ENCODE results near the gene NOTCH3. TPM values are rescaled to one million over a fixed set of nuclear protein-coding genes. Genes with fewer than 3 reads are reported as not detected.

NOTCH3 gene
- total RNA-seq, 2 donors from 2014 or later = 0.02 TPM

DNA sequence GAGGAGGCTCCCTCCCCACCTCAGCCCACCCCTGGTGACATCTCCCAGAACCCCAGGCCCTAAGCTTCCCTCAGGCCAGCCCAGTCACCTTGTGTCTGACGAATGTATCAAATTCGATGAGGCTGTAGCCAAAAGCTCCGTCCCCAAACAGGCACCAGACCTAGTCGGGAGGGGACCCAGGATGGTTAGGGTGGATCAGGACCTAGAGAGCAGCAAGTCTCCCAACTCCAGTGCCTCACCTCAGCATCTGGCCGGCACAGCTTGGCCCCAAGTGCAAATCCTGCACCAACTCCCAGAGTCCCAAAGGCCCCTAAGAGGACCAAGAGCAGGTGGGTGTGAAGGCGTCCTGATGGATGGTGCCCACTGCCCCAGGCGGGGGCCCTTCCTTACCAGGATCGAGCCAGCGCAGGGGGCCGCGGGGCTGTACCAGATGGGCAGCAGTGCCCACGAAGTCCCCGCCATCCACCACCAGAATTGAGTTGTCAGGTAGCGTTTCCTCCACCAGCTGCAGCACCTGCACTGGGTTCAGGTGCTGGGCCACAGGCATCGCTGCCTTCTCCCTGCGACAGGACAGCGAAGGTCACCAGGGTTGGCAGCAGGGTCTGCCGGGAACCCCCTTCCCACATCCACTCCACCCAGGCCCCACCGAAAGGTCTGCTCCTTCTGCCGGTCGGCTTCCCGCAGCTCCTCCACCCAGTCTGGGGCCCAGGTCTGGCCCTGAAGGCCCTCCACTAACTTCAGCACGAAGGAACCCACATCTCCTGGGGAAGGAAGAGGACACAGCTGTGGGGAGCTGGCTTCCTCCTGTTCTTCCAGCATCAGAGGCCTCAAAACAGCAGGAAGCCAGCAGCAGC, 84.8 kb downstream of the NOTCH3 start:
- Mint-ChIP-seq H3K27ac (no peak overlapping the region), H3K27me3 (ENCODE audit: low read depth) (no peaks in the 10 kb centered on the region), H3K9me3 (no peaks in the 10 kb centered on the region), H3K36me3 (ENCODE audit: insufficient read depth in 2 of 2) (peaks cover 5 to 19% of the 10 kb centered on the region in 2 donors), H3K4me1 (ENCODE audit: low read depth) (no peaks in the 10 kb centered on the region), H3K4me3 (no peak overlapping the region)
- DNase-seq = no peak
- ATAC-seq (replicated peaks in 1 of 2) = no peak

DNA sequence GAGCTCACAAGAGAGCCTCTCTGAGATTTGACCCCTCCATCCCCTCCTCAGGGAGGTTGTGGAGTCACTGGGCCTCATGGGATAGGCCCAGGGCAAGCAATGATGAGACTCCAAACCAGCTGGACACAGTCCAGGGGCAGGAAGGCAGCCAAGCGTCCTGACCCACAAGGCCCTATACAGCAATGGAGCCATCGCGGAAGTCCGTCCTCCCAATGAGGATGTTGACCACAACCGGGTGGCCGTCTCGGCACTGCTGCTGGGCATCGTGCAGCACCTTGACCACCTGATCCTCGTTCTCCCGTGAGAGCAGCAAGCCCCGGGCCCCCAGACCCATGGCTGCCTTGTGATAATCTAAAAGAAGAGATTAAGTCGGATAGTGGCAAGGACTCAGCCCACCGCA, 85.7 kb downstream of the NOTCH3 start:
- no peak for ATAC-seq (replicated peaks in 1 of 2)
- H3K9me3 Mint-ChIP-seq = no peaks in the 10 kb centered on the region

DNA sequence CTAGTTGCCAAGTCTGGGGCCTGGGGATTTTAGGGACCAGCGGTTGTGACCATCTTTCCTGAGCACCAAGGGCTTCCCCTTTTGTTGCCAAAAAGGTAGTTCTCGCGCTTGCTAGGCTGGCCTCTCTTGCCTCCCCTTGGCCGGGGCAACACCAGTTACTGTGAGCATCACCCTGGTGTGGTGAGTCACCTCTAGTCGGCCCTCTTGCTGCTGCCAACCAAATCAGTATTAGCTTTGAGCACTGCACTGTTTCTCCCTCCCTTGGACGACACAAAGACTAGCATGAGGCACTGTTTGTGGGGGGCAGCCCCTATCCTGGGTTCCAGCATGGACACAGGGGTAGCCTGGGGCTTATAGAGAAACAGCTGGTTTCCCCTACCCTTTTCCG, 86.6 kb downstream of the NOTCH3 start:
- no peak for DNase-seq
- Mint-ChIP-seq H3K4me1 (ENCODE audit: low read depth) (no peaks in the 10 kb centered on the region), H3K27ac (no peak overlapping the region), H3K9me3 (no peaks in the 10 kb centered on the region), H3K4me3 (no peak overlapping the region), H3K36me3 (ENCODE audit: insufficient read depth in 2 of 2) (peaks cover 1 to 8% of the 10 kb centered on the region in 2 donors), H3K27me3 (ENCODE audit: low read depth) (no peaks in the 10 kb centered on the region)
- ATAC-seq (replicated peaks in 1 of 2) = no peak

More for the DNA sequence above, 85.7 kb downstream of the NOTCH3 start:
- Mint-ChIP-seq H3K4me3 (no peak overlapping the region), H3K4me1 (ENCODE audit: low read depth) (no peaks in the 10 kb centered on the region), H3K36me3 (ENCODE audit: insufficient read depth in 2 of 2) (peaks cover 3 to 14% of the 10 kb centered on the region in 2 donors), H3K27me3 (ENCODE audit: low read depth) (no peaks in the 10 kb centered on the region), H3K27ac (no peak overlapping the region)
- no peak for DNase-seq

DNA sequence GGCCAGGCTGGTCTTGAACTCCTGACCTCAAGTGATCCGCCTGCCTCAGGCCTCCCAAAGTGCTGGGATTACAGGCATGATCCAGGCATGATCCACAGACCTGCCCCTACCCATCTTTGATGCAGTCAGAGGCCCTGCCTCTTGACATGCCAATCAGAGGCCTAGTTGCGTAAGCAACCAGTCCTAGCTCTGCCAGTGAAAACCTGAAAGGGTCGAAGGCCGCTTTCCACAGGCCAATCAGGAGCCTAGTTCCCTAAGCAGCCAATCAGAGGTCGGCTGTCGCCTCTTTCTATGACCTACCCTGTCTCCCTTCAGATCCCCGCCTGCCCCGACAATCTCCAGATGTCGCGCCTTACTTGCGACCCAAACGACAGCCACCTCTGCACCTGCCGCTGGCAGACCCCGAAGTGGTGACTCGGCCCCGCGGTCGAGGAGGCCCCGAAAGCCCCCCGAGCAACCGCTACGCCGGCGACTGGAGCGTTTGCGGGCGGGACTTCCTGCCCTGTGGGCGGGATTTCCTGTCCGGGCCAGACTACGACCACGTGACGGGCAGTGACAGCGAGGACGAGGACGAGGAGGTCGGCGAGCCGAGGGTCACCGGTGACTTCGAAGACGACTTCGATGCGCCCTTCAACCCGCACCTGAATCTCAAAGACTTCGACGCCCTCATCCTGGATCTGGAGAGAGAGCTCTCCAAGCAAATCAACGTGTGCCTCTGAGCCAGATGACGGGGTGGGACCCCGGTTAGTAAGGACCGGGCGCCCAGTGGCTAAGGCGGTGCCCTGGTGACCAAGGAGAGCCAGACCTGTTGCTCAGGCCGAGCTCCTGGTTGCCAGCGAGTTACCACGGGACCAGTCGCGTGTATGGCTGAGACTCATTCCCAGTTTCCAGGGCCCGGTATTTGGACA, 87.3 kb downstream of the NOTCH3 start:
- H3K4me3 Mint-ChIP-seq = no peak overlapping the region
- no peak overlapping the region for H3K27ac Mint-ChIP-seq
- H3K9me3 Mint-ChIP-seq = no peaks in the 10 kb centered on the region
- H3K36me3 Mint-ChIP-seq (ENCODE audit: insufficient read depth in 2 of 2) = peaks cover 0 to 3% of the 10 kb centered on the region in 2 donors
- ATAC-seq (replicated peaks in 1 of 2) = no peak
- H3K4me1 Mint-ChIP-seq (ENCODE audit: low read depth) = no peaks in the 10 kb centered on the region
- H3K27me3 Mint-ChIP-seq (ENCODE audit: low read depth) = peaks cover under 1% of the 10 kb centered on the region
- no peak for DNase-seq

DNA sequence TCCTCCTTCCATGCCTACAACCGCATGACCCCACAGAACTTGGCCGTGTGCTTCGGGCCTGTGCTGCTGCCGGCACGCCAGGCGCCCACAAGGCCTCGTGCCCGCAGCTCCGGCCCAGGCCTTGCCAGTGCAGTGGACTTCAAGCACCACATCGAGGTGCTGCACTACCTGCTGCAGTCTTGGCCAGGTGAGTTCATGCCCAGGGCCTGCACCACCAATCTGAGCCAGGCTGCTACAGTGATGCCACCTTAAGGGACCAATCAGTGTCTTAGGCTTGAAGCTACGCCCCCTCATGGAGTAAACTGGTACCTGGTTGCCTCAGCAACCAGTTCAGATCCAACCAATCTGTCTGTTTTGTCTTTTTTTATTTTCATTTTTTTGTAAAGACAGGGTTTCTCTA, 88.4 kb downstream of the NOTCH3 start:
- Mint-ChIP-seq H3K27me3 (ENCODE audit: low read depth) (peaks cover 8% of the 10 kb centered on the region), H3K9me3 (no peaks in the 10 kb centered on the region), H3K4me1 (ENCODE audit: low read depth) (peaks cover 6% of the 10 kb centered on the region), H3K36me3 (ENCODE audit: insufficient read depth in 2 of 2) (peaks cover 0 to 1% of the 10 kb centered on the region in 2 donors), H3K4me3 (no peak overlapping the region), H3K27ac (no peak overlapping the region)
- ATAC-seq (replicated peaks in 1 of 2) = no peak
- no peak for DNase-seq

DNA sequence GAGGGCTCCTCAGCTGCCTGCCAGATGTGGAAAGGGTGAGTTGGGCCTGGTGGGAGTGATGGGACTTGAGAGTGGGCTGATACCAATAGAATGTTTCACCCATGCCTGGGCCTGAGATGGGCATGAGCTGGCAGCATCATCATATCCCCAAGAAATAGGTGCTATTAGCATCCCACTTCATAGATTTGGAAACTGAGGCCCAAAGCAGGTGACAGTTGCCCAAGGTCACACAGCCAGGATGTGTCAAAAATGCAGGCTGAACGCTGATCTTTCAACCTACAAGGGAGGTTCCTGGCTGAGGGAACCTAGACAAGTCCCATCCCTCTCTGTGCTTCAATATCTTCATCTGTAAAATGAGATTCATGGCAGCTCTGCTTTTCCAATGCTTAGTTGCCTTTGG, 89.0 kb downstream of the NOTCH3 start:
- no peaks in the 10 kb centered on the region for H3K9me3 Mint-ChIP-seq
- no peak overlapping the region for H3K27ac Mint-ChIP-seq
- H3K4me1 Mint-ChIP-seq (ENCODE audit: low read depth) = peaks cover 8% of the 10 kb centered on the region
- peaks cover 0 to 1% of the 10 kb centered on the region in 2 donors for H3K36me3 Mint-ChIP-seq (ENCODE audit: insufficient read depth in 2 of 2)
- no peak for DNase-seq
- H3K27me3 Mint-ChIP-seq (ENCODE audit: low read depth) = peaks cover 10% of the 10 kb centered on the region
- ATAC-seq (replicated peaks in 1 of 2) = no peak
- H3K4me3 Mint-ChIP-seq = no peak overlapping the region

DNA sequence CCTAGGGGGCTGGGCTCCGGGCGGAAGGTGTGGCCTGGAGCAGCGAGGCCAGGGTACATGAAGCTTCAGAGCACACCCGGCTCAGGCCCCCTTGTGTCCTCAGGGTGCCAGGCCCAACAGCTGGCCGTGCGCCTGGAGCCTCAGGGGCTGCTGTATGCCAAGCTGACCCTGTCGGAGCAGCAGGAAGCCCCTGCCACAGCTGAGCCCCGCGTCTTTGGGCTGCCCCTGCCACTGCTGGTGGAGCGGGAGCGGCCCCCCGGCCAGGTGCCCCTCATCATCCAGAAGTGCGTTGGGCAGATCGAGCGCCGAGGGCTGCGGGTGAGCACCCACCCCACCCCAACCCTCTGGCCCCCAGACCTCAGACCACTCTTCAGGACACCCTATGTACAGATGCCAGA, 90.4 kb downstream of the NOTCH3 start:
- no peaks in the 10 kb centered on the region for H3K9me3 Mint-ChIP-seq
- H3K36me3 Mint-ChIP-seq (ENCODE audit: insufficient read depth in 2 of 2) = peaks cover 0 to 1% of the 10 kb centered on the region in 2 donors
- H3K27me3 Mint-ChIP-seq (ENCODE audit: low read depth) = peaks cover 21% of the 10 kb centered on the region
- no peak overlapping the region for H3K4me3 Mint-ChIP-seq
- H3K27ac Mint-ChIP-seq = no peak overlapping the region
- H3K4me1 Mint-ChIP-seq (ENCODE audit: low read depth) = peaks cover 12% of the 10 kb centered on the region
- ATAC-seq (replicated peaks in 1 of 2) = no peak
- DNase-seq = no peak

DNA sequence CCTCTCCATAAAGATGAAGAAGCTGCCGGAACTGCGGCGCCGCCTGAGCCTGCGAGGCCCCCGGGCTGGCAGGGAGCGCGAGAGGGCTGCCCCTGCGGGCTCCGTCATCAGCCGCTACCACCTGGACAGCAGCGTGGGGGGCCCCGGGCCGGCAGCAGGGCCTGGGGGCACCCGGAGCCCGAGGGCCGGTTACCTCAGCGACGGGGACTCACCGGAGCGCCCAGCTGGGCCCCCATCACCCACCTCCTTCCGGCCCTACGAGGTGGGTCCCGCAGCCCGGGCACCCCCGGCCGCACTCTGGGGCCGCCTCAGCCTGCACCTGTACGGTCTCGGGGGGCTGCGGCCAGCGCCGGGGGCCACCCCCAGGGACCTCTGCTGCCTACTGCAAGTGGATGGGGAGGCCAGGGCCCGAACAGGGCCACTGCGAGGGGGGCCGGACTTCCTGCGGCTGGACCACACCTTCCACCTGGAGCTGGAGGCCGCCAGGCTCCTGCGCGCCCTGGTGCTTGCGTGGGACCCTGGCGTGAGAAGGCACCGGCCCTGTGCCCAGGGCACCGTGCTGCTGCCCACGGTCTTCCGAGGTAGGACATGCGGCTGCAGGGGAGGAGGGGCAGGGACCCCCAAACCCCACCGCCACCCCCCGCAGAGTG, 90.9 kb downstream of the NOTCH3 start:
- Mint-ChIP-seq H3K9me3 (peaks cover 0 to 3% of the 10 kb centered on the region in 2 donors), H3K4me3 (no peak overlapping the region), H3K36me3 (ENCODE audit: insufficient read depth in 2 of 2) (peaks cover 3% of the 10 kb centered on the region in 2 donors), H3K27ac (no peak overlapping the region), H3K4me1 (ENCODE audit: low read depth) (peaks cover 12% of the 10 kb centered on the region), H3K27me3 (ENCODE audit: low read depth) (peaks cover 21% of the 10 kb centered on the region)
- no peak for ATAC-seq (replicated peaks in 1 of 2)
- no peak for DNase-seq

Other genes starting within 250 kb of the NOTCH3 start
- not detected for gene SLC1A6, start 221.1 kb downstream of the NOTCH3 start, total RNA-seq
- gene CASP14, start 151.5 kb downstream of the NOTCH3 start, total RNA-seq = not detected
- not detected for gene OR1I1, start 118.8 kb downstream of the NOTCH3 start, total RNA-seq
- gene SYDE1, start 93.6 kb downstream of the NOTCH3 start, total RNA-seq = 1 to 10 TPM; 1.4 to 1.6 TPM
- under 1 TPM; 0.16 to 0.62 TPM for gene EPHX3, start 31.5 kb upstream of the NOTCH3 start, total RNA-seq
- 100 to 1,000 TPM; 161 to 187 TPM for gene BRD4, start 131.5 kb upstream of the NOTCH3 start, total RNA-seq
- gene AKAP8, start 178.8 kb upstream of the NOTCH3 start, total RNA-seq = 10 to 100 TPM; 37.9 to 46.4 TPM
- 100 to 1,000 TPM; 105 to 124 TPM for gene AKAP8L, start 218.0 kb upstream of the NOTCH3 start, total RNA-seq
- gene WIZ, start 249.0 kb upstream of the NOTCH3 start, total RNA-seq = 10 to 100 TPM; 13.4 to 14.8 TPM

All from activated T-cell treated with anti-CD3 and anti-CD28 coated beads, Interleukin-2, amount 50 U/mL, for 72 hours (primary cell).